ENCODE measurements around the gene CAMK2G. TPM values are rescaled to one million over a fixed set of nuclear protein-coding genes. Genes with fewer than 3 reads are reported as not detected.
"Not testable (repeated sequence)": the region's sequence is repeated elsewhere in the genome, so short reads cannot be mapped to it uniquely, and the experiment has no call there.

Gene CAMK2G
- total and polyA plus RNA-seq, 7 donors = 14.4 to 221 (median 153) TPM

- peaks cover 44 to 94% (median 81%) of the 10 kb centered on the region in 4 donors for H3K36me3 ChIP-seq
- WGBS, 2 donors = 92% methylated on average over 3 of the region's 3 CpGs
- H3K4me1 ChIP-seq = peaks cover 0 to 16% (median 12%) of the 10 kb centered on the region in 4 donors
- DNase-seq = no peak
- intact Hi-C loops (cut with DNase I) = no loop called here
- no peak overlapping the region for H3K4me3 ChIP-seq
- no peaks in the 10 kb centered on the region for H3K27me3 ChIP-seq
- TF ChIP-seq POLR2A (IDR thresholded peaks at IDR 0.05) (no peak), POLR2AphosphoS5 (IDR thresholded peaks at IDR 0.05) (no peak), CTCF (IDR thresholded peaks at IDR 0.05) (no peak), EP300 (IDR thresholded peaks at IDR 0.05) (no peak)
- no peaks in the 10 kb centered on the region for H3K9me3 ChIP-seq
- peak overlapping the region; percentile 27 to 67 (median 56) for H3K27ac ChIP-seq
Measured at GRCh38 chr10:73838008-73838567, 36.3 kb downstream of the CAMK2G start.

GRCh38 chr10:73837072-73837471 lies 37.3 kb downstream of the CAMK2G start:
- TF ChIP-seq POLR2AphosphoS5 (IDR thresholded peaks at IDR 0.05) = peak in 1 of 4 donors; percentile 19
- no peak for TF ChIP-seq POLR2A (IDR thresholded peaks at IDR 0.05)
- intact Hi-C loops (cut with DNase I) = no loop called here
- Histone ChIP-seq H3K36me3 (peaks cover 34 to 94% (median 72%) of the 10 kb centered on the region in 4 donors), H3K4me1 (peaks cover 0 to 16% (median 12%) of the 10 kb centered on the region in 4 donors), H3K27ac (peak overlapping the region; percentile 52 to 67 (median 58)), H3K9me3 (no peaks in the 10 kb centered on the region), H3K27me3 (no peaks in the 10 kb centered on the region), H3K4me3 (no peak overlapping the region)
- 92 to 94% methylated on average over 3 of the region's 3 CpGs for WGBS, 2 donors
- DNase-seq = no peak

GRCh38 chr10:73836427-73836980 lies 37.9 kb downstream of the CAMK2G start:
- H3K4me1 ChIP-seq = peaks cover 0 to 16% (median 12%) of the 10 kb centered on the region in 4 donors
- no peaks in the 10 kb centered on the region for H3K27me3 ChIP-seq
- no peaks in the 10 kb centered on the region for H3K9me3 ChIP-seq
- whole genome bisulfite sequencing, 2 donors = 95 to 97% methylated on average over 11 of the region's 11 CpGs
- H3K4me3 ChIP-seq = no peak overlapping the region
- no peak for DNase-seq
- H3K36me3 ChIP-seq = peaks cover 34 to 94% (median 66%) of the 10 kb centered on the region in 4 donors
- peak overlapping the region; percentile 52 to 67 (median 58) for H3K27ac ChIP-seq
- TF ChIP-seq POLR2A (IDR thresholded peaks at IDR 0.05) (no peak), EP300 (IDR thresholded peaks at IDR 0.05) (no peak), CTCF (IDR thresholded peaks at IDR 0.05) (no peak), POLR2AphosphoS5 (IDR thresholded peaks at IDR 0.05) (no peak)
- intact Hi-C loops (cut with DNase I) = no loop called here

GRCh38 chr10:73829090-73829489 lies 45.3 kb downstream of the CAMK2G start:
- H3K4me3 ChIP-seq; H3K27me3 ChIP-seq; intact Hi-C loops (cut with DNase I); H3K4me1 ChIP-seq; H3K27ac ChIP-seq; DNase-seq; H3K9me3 ChIP-seq: not testable (repeated sequence)
- 89 to 97% methylated on average over 7 of the region's 7 CpGs for WGBS, 2 donors
- peaks cover 20 to 80% (median 35%) of the 10 kb centered on the region in 4 donors for H3K36me3 ChIP-seq

- no peaks in the 10 kb centered on the region for H3K4me1 ChIP-seq
- no peak overlapping the region for H3K4me3 ChIP-seq
- no peak for TF ChIP-seq EP300 (IDR thresholded peaks at IDR 0.05)
- no peak for TF ChIP-seq POLR2A (IDR thresholded peaks at IDR 0.05)
- TF ChIP-seq POLR2AphosphoS5 (IDR thresholded peaks at IDR 0.05) = no peak
- TF ChIP-seq CTCF (IDR thresholded peaks at IDR 0.05) = no peak
- no peak overlapping the region for H3K27ac ChIP-seq
- intact Hi-C loops (cut with DNase I) = no loop called here
- no peak for DNase-seq
- 92 to 97% methylated on average over 6 of the region's 6 CpGs for WGBS, 2 donors
- H3K36me3 ChIP-seq = peaks cover 28 to 85% (median 42%) of the 10 kb centered on the region in 4 donors
- H3K27me3 ChIP-seq = no peaks in the 10 kb centered on the region
- no peaks in the 10 kb centered on the region for H3K9me3 ChIP-seq
Measured at GRCh38 chr10:73828161-73828560, 46.2 kb downstream of the CAMK2G start.
